ENCODE measurements around the gene TWSG1. TPM values are rescaled to one million over a fixed set of nuclear protein-coding genes. Genes with fewer than 3 reads are reported as not detected.

Gene TWSG1
- total RNA-seq, 1 experiment from 2014 or later: 43.7 TPM

- Histone ChIP-seq H3K9me3 (0 out of 2 replicates have a peak, but pooled peaks cover 3% of the 10 kb centered on the region), H3K27me3 (replicated peaks; ENCODE audit: control insufficient read depth, insufficient read depth, low read length) (no peaks in the 10 kb centered on the region), H3K4me3 (ENCODE audit: low read depth, low read length) (no peak overlapping the region), H3K4me1 (no peaks in the 10 kb centered on the region), H3K36me3 (ENCODE audit: control insufficient read depth, insufficient read depth, low read length) (no peaks in the 10 kb centered on the region; the same call in none of the 2 replicates)
- Mint-ChIP-seq H3K4me1 (ENCODE audit: low read depth, unreplicated experiment) (no peaks in the 10 kb centered on the region), H3K4me3 (ENCODE audit: unreplicated experiment) (no peak overlapping the region), H3K27me3 (ENCODE audit: insufficient read depth, unreplicated experiment) (no peaks in the 10 kb centered on the region), H3K9me3 (ENCODE audit: unreplicated experiment) (no peaks in the 10 kb centered on the region), H3K27ac (ENCODE audit: unreplicated experiment) (no peak overlapping the region), H3K36me3 (ENCODE audit: insufficient read depth, unreplicated experiment) (peaks cover 18% of the 10 kb centered on the region)
- no TSS peak for BruUV-seq (replicated peaks)
- intact Hi-C loops (cut with micrococcal nuclease; ENCODE audit: unreplicated experiment): no loop called here
- POLR2A ChIA-PET: no interaction called here
- CTCF ChIA-PET: interaction anchor here (0.6 to 1.3 kb wide), 5 partner anchors 26 to 753 kb away, joined by 3 to 4 read pairs (median 3); partner anchors contain the start of gene TWSG1
- peak in 1 of 2 experiments; percentile 18 for TF ChIP-seq CTCF (IDR thresholded peaks at IDR 0.05; ENCODE audit: insufficient read depth in 1 of 2, low read depth in 1 of 2, low read length in 1 of 2, severe bottlenecking in 1 of 2, unreplicated experiment in 1 of 2)
- DNase-seq: no peak
These were observed 58.2 kb downstream of the TWSG1 start for GRCh38 chr18:9392726-9393125.

- H3K9me3 Mint-ChIP-seq (ENCODE audit: unreplicated experiment): no peaks in the 10 kb centered on the region
- DNase-seq: no peak
- ChIA-PET CTCF (no interaction called here), POLR2A (no interaction called here)
- no peaks in the 10 kb centered on the region for H3K4me1 ChIP-seq
- peaks cover 24% of the 10 kb centered on the region for H3K36me3 Mint-ChIP-seq (ENCODE audit: insufficient read depth, unreplicated experiment)
- no peaks in the 10 kb centered on the region for H3K4me1 Mint-ChIP-seq (ENCODE audit: low read depth, unreplicated experiment)
- H3K27ac Mint-ChIP-seq (ENCODE audit: unreplicated experiment): no peak overlapping the region
- no peak overlapping the region for H3K4me3 Mint-ChIP-seq (ENCODE audit: unreplicated experiment)
- no peak for TF ChIP-seq CTCF (IDR thresholded peaks at IDR 0.05; ENCODE audit: insufficient read depth in 1 of 2, low read depth in 1 of 2, low read length in 1 of 2, severe bottlenecking in 1 of 2, unreplicated experiment in 1 of 2)
- BruUV-seq (replicated peaks): no TSS peak
- 0 out of 2 replicates have a peak, but pooled peaks cover 3% of the 10 kb centered on the region for H3K9me3 ChIP-seq
- H3K4me3 ChIP-seq (ENCODE audit: low read depth, low read length): no peak overlapping the region
- H3K27me3 Mint-ChIP-seq (ENCODE audit: insufficient read depth, unreplicated experiment): no peaks in the 10 kb centered on the region
- intact Hi-C loops (cut with micrococcal nuclease; ENCODE audit: unreplicated experiment): no loop called here
- no peaks in the 10 kb centered on the region; the same call in none of the 2 replicates for H3K36me3 ChIP-seq (ENCODE audit: control insufficient read depth, insufficient read depth, low read length)
- no peaks in the 10 kb centered on the region for H3K27me3 ChIP-seq (replicated peaks; ENCODE audit: control insufficient read depth, insufficient read depth, low read length)
These were observed 59.5 kb downstream of the TWSG1 start for GRCh38 chr18:9394046-9394445.

DNA sequence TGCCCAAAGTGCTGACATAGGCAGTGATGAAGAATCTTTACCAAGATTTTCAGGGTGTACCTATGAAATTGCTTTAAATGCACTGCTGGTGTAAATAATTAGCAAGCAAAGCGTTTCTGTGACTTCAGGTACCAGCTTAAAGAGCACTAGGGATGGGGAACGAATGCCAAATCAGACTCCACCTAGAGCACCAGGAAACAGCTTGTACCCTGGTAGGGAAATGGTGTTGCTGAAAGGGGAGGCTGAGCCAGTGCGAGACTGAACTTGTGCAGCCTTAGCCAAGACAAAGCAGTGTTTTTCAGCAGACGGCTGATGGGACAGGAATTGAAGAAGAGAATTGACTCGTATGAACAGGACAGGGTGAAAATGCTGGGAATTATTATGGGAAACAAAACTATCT is 65.6 kb downstream of the TWSG1 start:
- H3K27ac Mint-ChIP-seq (ENCODE audit: unreplicated experiment): no peak overlapping the region
- intact Hi-C loops (cut with micrococcal nuclease; ENCODE audit: unreplicated experiment): no loop called here
- ChIA-PET POLR2A (no interaction called here), CTCF (no interaction called here)
- no peaks in the 10 kb centered on the region for H3K9me3 ChIP-seq
- no peaks in the 10 kb centered on the region for H3K27me3 ChIP-seq (replicated peaks; ENCODE audit: control insufficient read depth, insufficient read depth, low read length)
- no peaks in the 10 kb centered on the region for H3K27me3 Mint-ChIP-seq (ENCODE audit: insufficient read depth, unreplicated experiment)
- TSS peak; percentile 40 for BruUV-seq (replicated peaks)
- H3K4me3 ChIP-seq (ENCODE audit: low read depth, low read length): no peak overlapping the region
- H3K4me3 Mint-ChIP-seq (ENCODE audit: unreplicated experiment): no peak overlapping the region
- no peaks in the 10 kb centered on the region; the same call in 1 of the 2 replicates for H3K36me3 ChIP-seq (ENCODE audit: control insufficient read depth, insufficient read depth, low read length)
- H3K4me1 Mint-ChIP-seq (ENCODE audit: low read depth, unreplicated experiment): no peaks in the 10 kb centered on the region
- H3K9me3 Mint-ChIP-seq (ENCODE audit: unreplicated experiment): no peaks in the 10 kb centered on the region
- TF ChIP-seq CTCF (IDR thresholded peaks at IDR 0.05; ENCODE audit: insufficient read depth in 1 of 2, low read depth in 1 of 2, low read length in 1 of 2, severe bottlenecking in 1 of 2, unreplicated experiment in 1 of 2): no peak
- DNase-seq: no peak
- H3K36me3 Mint-ChIP-seq (ENCODE audit: insufficient read depth, unreplicated experiment): peaks cover 23% of the 10 kb centered on the region
- no peaks in the 10 kb centered on the region for H3K4me1 ChIP-seq
